PC-9 (cell line): ENCODE data around the gene GANAB.

Source experiments
- CTCF ChIP-seq: fragments of 200-600 bp; sonication (generic); conservative IDR thresholded peaks from 2 replicates; pipeline ENCODE4 v1.6.1; 2017; ENCODE audit warnings: mixed run types, antibody characterized with exemption, mild to moderate bottlenecking, moderate library complexity
- EZH2 ChIP-seq: fragments of 200-600 bp; sonication (generic); IDR thresholded peaks from 2 replicates; pipeline ENCODE4 v1.8.0; 2017; ENCODE audit warnings: antibody characterized with exemption, low read depth

- no peak for TF ChIP-seq CTCF
- no peak for TF ChIP-seq EZH2
These were observed 45.9 kb downstream of the GANAB start for GRCh38 chr11:62600367-62601121.
